Measurements from ENCODE around the gene CTNNBIP1. TPM values are rescaled to one million over a fixed set of nuclear protein-coding genes. Genes with fewer than 3 reads are reported as not detected.

The CTNNBIP1 gene
- total and polyA plus RNA-seq, 9 of the 15 experiments (the other 6 are each of a cell fraction or from before 2014, with no cell fraction given), result 0.65 to 29.2 (median 14.7) TPM

DNA sequence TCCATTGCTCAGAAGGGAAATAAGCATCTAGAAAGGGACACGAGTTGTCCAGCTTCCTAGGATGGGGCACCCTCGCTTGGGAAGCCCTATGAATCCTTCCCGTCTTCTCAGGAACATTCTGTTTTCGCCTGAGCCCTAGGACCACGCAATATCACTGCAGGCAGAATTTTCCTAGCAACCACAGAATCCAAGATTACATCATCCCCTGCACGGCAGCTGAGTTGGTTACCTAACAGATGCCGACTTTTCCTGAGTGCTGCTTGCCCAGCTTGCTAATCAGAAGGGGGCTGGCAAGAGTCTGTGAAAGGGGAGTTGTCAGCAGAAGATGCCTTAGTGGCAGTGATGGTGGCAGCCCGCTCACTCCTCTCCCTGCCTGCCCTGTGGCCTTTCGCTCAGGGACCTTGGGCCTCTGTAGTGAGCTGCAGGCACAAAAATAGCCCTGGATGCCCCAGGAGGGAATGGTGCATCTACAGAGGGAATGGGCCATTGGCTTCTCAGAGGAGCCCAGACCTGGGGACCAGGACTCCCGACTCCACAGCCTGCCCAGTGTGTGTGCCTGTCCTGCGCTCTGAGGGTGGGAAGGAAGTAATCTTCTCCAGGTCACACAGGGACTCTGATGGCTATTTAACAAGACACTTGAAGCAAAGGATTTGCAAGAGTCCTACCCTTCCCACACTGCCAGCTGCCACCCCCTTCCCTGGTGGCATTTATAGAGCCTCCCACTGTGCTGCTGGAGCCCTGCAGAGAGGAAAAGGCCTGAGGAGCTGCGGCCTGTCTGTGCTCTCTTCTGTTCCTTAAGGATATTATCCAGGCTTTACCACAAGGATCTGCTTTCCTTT lies 57.4 kb downstream of the CTNNBIP1 start (continued):
- TF ChIP-seq, protein P1, sequence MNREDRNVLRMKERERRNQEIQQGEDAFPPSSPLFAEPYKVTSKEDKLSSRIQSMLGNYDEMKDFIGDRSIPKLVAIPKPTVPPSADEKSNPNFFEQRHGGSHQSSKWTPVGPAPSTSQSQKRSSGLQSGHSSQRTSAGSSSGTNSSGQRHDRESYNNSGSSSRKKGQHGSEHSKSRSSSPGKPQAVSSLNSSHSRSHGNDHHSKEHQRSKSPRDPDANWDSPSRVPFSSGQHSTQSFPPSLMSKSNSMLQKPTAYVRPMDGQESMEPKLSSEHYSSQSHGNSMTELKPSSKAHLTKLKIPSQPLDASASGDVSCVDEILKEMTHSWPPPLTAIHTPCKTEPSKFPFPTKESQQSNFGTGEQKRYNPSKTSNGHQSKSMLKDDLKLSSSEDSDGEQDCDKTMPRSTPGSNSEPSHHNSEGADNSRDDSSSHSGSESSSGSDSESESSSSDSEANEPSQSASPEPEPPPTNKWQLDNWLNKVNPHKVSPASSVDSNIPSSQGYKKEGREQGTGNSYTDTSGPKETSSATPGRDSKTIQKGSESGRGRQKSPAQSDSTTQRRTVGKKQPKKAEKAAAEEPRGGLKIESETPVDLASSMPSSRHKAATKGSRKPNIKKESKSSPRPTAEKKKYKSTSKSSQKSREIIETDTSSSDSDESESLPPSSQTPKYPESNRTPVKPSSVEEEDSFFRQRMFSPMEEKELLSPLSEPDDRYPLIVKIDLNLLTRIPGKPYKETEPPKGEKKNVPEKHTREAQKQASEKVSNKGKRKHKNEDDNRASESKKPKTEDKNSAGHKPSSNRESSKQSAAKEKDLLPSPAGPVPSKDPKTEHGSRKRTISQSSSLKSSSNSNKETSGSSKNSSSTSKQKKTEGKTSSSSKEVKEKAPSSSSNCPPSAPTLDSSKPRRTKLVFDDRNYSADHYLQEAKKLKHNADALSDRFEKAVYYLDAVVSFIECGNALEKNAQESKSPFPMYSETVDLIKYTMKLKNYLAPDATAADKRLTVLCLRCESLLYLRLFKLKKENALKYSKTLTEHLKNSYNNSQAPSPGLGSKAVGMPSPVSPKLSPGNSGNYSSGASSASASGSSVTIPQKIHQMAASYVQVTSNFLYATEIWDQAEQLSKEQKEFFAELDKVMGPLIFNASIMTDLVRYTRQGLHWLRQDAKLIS (CRISPR knock-in tag; IDR thresholded peaks at IDR 0.05), result no peak
- TF ChIP-seq CEBPB (tag; IDR thresholded peaks at IDR 0.05), result peak; percentile 57
- TF ChIP-seq, protein P2, sequence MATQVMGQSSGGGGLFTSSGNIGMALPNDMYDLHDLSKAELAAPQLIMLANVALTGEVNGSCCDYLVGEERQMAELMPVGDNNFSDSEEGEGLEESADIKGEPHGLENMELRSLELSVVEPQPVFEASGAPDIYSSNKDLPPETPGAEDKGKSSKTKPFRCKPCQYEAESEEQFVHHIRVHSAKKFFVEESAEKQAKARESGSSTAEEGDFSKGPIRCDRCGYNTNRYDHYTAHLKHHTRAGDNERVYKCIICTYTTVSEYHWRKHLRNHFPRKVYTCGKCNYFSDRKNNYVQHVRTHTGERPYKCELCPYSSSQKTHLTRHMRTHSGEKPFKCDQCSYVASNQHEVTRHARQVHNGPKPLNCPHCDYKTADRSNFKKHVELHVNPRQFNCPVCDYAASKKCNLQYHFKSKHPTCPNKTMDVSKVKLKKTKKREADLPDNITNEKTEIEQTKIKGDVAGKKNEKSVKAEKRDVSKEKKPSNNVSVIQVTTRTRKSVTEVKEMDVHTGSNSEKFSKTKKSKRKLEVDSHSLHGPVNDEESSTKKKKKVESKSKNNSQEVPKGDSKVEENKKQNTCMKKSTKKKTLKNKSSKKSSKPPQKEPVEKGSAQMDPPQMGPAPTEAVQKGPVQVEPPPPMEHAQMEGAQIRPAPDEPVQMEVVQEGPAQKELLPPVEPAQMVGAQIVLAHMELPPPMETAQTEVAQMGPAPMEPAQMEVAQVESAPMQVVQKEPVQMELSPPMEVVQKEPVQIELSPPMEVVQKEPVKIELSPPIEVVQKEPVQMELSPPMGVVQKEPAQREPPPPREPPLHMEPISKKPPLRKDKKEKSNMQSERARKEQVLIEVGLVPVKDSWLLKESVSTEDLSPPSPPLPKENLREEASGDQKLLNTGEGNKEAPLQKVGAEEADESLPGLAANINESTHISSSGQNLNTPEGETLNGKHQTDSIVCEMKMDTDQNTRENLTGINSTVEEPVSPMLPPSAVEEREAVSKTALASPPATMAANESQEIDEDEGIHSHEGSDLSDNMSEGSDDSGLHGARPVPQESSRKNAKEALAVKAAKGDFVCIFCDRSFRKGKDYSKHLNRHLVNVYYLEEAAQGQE (IDR thresholded peaks at IDR 0.05; ENCODE audit: borderline replicate concordance), result no peak
- TF ChIP-seq, protein P2 (CRISPR knock-in tag; IDR thresholded peaks at IDR 0.05; ENCODE audit: low read depth), result no peak
- no peak for TF ChIP-seq SREBF1 (IDR thresholded peaks at IDR 0.05; ENCODE audit: borderline replicate concordance, low read depth, low read length)
- peak; percentile 30; the same call in 1 of the 2 replicates for TF ChIP-seq ATF7 (IDR thresholded peaks at IDR 0.05)
- TF ChIP-seq TRIM24 (IDR thresholded peaks at IDR 0.05), result no peak
- TF ChIP-seq, protein P3, sequence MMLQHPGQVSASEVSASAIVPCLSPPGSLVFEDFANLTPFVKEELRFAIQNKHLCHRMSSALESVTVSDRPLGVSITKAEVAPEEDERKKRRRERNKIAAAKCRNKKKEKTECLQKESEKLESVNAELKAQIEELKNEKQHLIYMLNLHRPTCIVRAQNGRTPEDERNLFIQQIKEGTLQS (IDR thresholded peaks at IDR 0.05), result peak; percentile 78
- TF ChIP-seq, protein P3 (CRISPR knock-in tag; conservative IDR thresholded peaks at IDR 0.05), result no peak
